CD14-positive monocyte (primary cell): ENCODE results near the gene RAMAC. TPM values are rescaled to one million over a fixed set of nuclear protein-coding genes. Genes with fewer than 3 reads are reported as not detected.

Source experiments
- DNase-seq, 3 donors: peaks; one replicate each; pipeline ENCODE4 v3.0.0-alpha.2; 2011 to 2022
- H2AFZ ChIP-seq: 2 replicates; pipeline ENCODE4 v1.6.0; 2012; ENCODE audit warnings: mild to moderate bottlenecking, low read depth, low read length, inconsistent platforms; ENCODE audit not compliant: insufficient read depth, poor library complexity, severe bottlenecking
- H3K27ac ChIP-seq, 2 donors: 1 replicate in 1 of 2; 2 replicates in 1 of 2; pipeline ENCODE4 v1.5.1; 2012 to 2013; ENCODE audit warnings: low read length in 2 of 2, control low read depth in 1 of 2, inconsistent platforms in 1 of 2, low read depth in 1 of 2, mild to moderate bottlenecking in 1 of 2
- H3K27me3 ChIP-seq, 2 donors: one replicate each; pipeline versions ENCODE4 v1.6.0 to v1.6.1; 2011 to 2013; ENCODE audit warnings: low read length in 2 of 2; ENCODE audit not compliant: control insufficient read depth in 2 of 2, insufficient read depth in 2 of 2
- H3K36me3 ChIP-seq, 2 donors: replicated peaks in 1 of 2; 1 replicate in 1 of 2; 2 replicates in 1 of 2; pipeline versions ENCODE4 v1.5.1 to v1.6.1; 2012 to 2013; ENCODE audit warnings: low read length in 2 of 2, control low read depth in 1 of 2, inconsistent platforms in 1 of 2, mild to moderate bottlenecking in 1 of 2; ENCODE audit not compliant: insufficient read depth in 2 of 2, control insufficient read depth in 1 of 2
- H3K4me1 ChIP-seq, 2 donors: 1 replicate in 1 of 2; 2 replicates in 1 of 2; pipeline versions ENCODE4 v1.5.1 to v1.6.1; 2012 to 2013; ENCODE audit warnings: low read length in 2 of 2, control low read depth in 1 of 2, inconsistent platforms in 1 of 2, mild to moderate bottlenecking in 1 of 2, moderate library complexity in 1 of 2; ENCODE audit not compliant: insufficient read depth in 2 of 2, control insufficient read depth in 1 of 2
- H3K4me2 ChIP-seq: replicated peaks from 2 replicates; pipeline ENCODE3; 2012; ENCODE audit warnings: low read length, moderate library complexity, mild to moderate bottlenecking; ENCODE audit not compliant: poor library complexity, severe bottlenecking; ENCODE audit errors: extremely low read depth
- H3K4me3 ChIP-seq, 3 experiments: fragments of 200-600 bp in 1 of 3; sonication (generic) in 1 of 3; replicated peaks in 1 of 3; 1 replicate in 2 of 3; 2 replicates in 1 of 3; pipeline ENCODE4 v1.5.1; 2011 to 2013; ENCODE audit warnings: low read length in 3 of 3, mild to moderate bottlenecking in 3 of 3, control low read depth in 2 of 3, low read depth in 2 of 3, inconsistent platforms in 1 of 3, moderate library complexity in 1 of 3
- H3K79me2 ChIP-seq: 2 replicates; pipeline ENCODE4 v1.6.0; 2012; ENCODE audit warnings: mild to moderate bottlenecking, control low read depth, inconsistent platforms, low read length, moderate library complexity; ENCODE audit not compliant: insufficient read depth
- H3K9ac ChIP-seq: 2 replicates; pipeline ENCODE4 v1.6.0; 2017; ENCODE audit warnings: low read length, mild to moderate bottlenecking; ENCODE audit not compliant: insufficient read depth, poor library complexity, severe bottlenecking
- H3K9me3 ChIP-seq, 2 donors: replicated peaks in 1 of 2; 1 replicate in 1 of 2; 2 replicates in 1 of 2; pipeline versions ENCODE4 v1.5.1 to v1.6.1; 2012 to 2013; ENCODE audit warnings: low read length in 2 of 2, control low read depth in 1 of 2; ENCODE audit not compliant: control insufficient read depth in 1 of 2, insufficient read depth in 1 of 2
- H4K20me1 ChIP-seq: 2 replicates; pipeline ENCODE4 v1.6.0; 2012; ENCODE audit warnings: mild to moderate bottlenecking, low read length, control low read depth, moderate library complexity; ENCODE audit not compliant: insufficient read depth
- H3K27ac Mint-ChIP-seq, 7 donors: one replicate each; pipeline ENCODE4 v1.8.0; 2020; ENCODE audit warnings: mild to moderate bottlenecking in 7 of 7, mixed read lengths in 7 of 7, moderate library complexity in 6 of 7, inconsistent platforms in 2 of 7
- H3K27me3 Mint-ChIP-seq, 3 donors: one replicate each; pipeline ENCODE4 v1.8.0; 2021 to 2022; ENCODE audit warnings: low read depth in 3 of 3, mild to moderate bottlenecking in 3 of 3, mixed read lengths in 3 of 3, moderate library complexity in 3 of 3, inconsistent platforms in 1 of 3
- H3K36me3 Mint-ChIP-seq, 2 donors: one replicate each; pipeline ENCODE4 v1.8.0; 2020; ENCODE audit warnings: mixed read lengths in 2 of 2, inconsistent platforms in 1 of 2, mild to moderate bottlenecking in 1 of 2
- H3K4me1 Mint-ChIP-seq: one replicate; pipeline ENCODE4 v1.8.0; 2020; ENCODE audit warnings: mild to moderate bottlenecking, mixed read lengths
- H3K4me3 Mint-ChIP-seq, 2 donors: one replicate each; pipeline ENCODE4 v1.8.0; 2020; ENCODE audit warnings: mild to moderate bottlenecking in 2 of 2, mixed read lengths in 2 of 2, moderate library complexity in 1 of 2
- H3K9me3 Mint-ChIP-seq, 7 donors: one replicate each; pipeline ENCODE4 v1.8.0; 2020 to 2022; ENCODE audit warnings: mixed read lengths in 7 of 7, mild to moderate bottlenecking in 6 of 7, moderate library complexity in 6 of 7, inconsistent platforms in 2 of 7
- WGBS: methylation state at CpG from one replicate; pipeline ENCODE4 v1.1.5; 2013; ENCODE audit warnings: missing lambda C conversion rate; ENCODE audit not compliant: insufficient coverage; 5-methylcytosine and 5-hydroxymethylcytosine counted together
- intact Hi-C, 2 donors: fragments of 100-400 bp; cut with micrococcal nuclease; formaldehyde crosslinking; loops; one replicate each; pipeline versions ENCODE4 v1.15.0 to v1.15.1; 2023
- polyA plus RNA-seq, 3 donors: library from polyadenylated mRNA; depleted of rRNA in 1 of 3; unstranded in 2 of 3; stranded (reverse) in 1 of 3; fragments of 300-500 nt in 2 of 3; fragments of >200 nt in 1 of 3; fragmentation: Illumina TruSeq in 2 of 3; gene quantifications; 1 replicate in 2 of 3; 2 replicates in 1 of 3; pipeline ENCODE4 v1.2.3, GENCODE V29; 2012 to 2021
- TF ChIP-seq, protein P1 (sequence below): fragments of 200-600 bp; IDR thresholded peaks from one replicate; pipeline ENCODE4 v1.8.0; 2022; ENCODE audit warnings: antibody characterized with exemption, mild to moderate bottlenecking

The RAMAC gene
- polyA plus RNA-seq, 3 donors: 6.1 to 39.9 (median 27.7) TPM

DNA sequence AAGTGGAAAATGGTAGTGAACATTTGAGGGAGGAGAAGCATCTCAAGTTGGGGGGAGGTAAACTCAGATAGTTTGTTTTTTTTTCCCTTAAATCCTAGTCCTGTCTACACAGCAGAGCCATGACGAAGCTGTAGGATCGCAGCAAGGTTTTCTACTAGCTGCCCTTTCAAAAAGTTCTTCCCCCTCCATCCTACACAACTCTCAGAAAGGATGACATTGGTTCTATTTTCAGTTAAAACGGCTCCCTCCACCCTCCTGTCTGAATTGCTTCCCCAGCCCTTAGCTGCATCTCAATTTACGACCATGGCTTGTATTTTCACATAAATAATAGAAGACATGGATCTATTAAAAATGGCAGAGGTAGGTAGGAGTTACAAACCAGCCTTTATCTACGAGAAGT, 35.7 kb upstream of the RAMAC start:
- no peak overlapping the region for H3K4me2 ChIP-seq
- peaks cover 10% of the 10 kb centered on the region for H3K4me1 Mint-ChIP-seq
- H3K79me2 ChIP-seq: no peaks in the 10 kb centered on the region
- H3K4me1 ChIP-seq: peaks cover 14 to 19% of the 10 kb centered on the region in 2 donors
- no peaks in the 10 kb centered on the region for H3K36me3 Mint-ChIP-seq
- no peaks in the 10 kb centered on the region for H3K9me3 ChIP-seq
- no peak overlapping the region for H3K27ac Mint-ChIP-seq
- TF ChIP-seq, protein P1, sequence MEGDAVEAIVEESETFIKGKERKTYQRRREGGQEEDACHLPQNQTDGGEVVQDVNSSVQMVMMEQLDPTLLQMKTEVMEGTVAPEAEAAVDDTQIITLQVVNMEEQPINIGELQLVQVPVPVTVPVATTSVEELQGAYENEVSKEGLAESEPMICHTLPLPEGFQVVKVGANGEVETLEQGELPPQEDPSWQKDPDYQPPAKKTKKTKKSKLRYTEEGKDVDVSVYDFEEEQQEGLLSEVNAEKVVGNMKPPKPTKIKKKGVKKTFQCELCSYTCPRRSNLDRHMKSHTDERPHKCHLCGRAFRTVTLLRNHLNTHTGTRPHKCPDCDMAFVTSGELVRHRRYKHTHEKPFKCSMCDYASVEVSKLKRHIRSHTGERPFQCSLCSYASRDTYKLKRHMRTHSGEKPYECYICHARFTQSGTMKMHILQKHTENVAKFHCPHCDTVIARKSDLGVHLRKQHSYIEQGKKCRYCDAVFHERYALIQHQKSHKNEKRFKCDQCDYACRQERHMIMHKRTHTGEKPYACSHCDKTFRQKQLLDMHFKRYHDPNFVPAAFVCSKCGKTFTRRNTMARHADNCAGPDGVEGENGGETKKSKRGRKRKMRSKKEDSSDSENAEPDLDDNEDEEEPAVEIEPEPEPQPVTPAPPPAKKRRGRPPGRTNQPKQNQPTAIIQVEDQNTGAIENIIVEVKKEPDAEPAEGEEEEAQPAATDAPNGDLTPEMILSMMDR: no peak
- intact Hi-C loops: no loop called here
- peaks cover 17 to 24% of the 10 kb centered on the region in 2 donors for H3K27me3 ChIP-seq
- DNase-seq: no peak
- H3K9ac ChIP-seq: no peak overlapping the region
- no CpG with 5 or more reads among the region's 5 CpGs for WGBS
- no peak overlapping the region for H3K4me3 Mint-ChIP-seq
- H3K9me3 Mint-ChIP-seq: peaks cover 0 to 10% (median 2%) of the 10 kb centered on the region in 7 donors
- H4K20me1 ChIP-seq: no peaks in the 10 kb centered on the region
- no peaks in the 10 kb centered on the region for H3K36me3 ChIP-seq
- no peak overlapping the region for H2AFZ ChIP-seq
- no peak overlapping the region for H3K27ac ChIP-seq
- H3K4me3 ChIP-seq: no peak overlapping the region
- H3K27me3 Mint-ChIP-seq: peaks cover 10 to 12% (median 11%) of the 10 kb centered on the region in 3 donors

DNA sequence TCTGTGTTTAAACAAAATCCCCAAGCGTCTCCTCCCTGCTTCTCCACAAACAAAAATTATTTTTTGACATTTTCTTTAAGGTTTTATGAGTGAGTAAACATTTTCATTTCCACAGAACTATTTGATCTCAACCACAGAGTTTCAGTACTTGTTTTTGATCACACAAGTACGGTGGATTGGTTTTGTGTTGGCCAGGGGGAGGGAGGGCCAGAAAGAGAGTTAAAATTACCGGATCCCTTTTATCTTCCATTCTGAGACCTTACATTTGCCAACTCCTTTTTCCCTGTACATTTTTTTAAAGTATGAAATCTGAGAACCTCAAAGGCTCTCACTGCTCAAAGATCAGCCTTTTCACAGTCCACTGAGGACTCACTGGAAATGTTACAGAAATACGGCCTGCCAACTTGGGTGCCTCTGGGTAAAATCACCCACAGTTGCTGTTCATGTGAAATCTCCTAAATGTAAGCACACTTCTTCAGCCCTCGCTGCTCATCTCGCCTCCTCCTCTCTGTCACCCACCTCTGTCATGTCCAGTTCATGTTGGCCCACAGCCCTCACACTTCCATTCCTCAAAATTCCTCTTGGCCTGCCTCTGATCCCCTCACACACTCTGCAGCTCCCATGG, 35.2 kb upstream of the RAMAC start:
- H3K27me3 Mint-ChIP-seq: peaks cover 10 to 12% (median 11%) of the 10 kb centered on the region in 3 donors
- no peak for DNase-seq
- no peak overlapping the region for H3K4me2 ChIP-seq
- peaks cover 0 to 10% (median 2%) of the 10 kb centered on the region in 7 donors for H3K9me3 Mint-ChIP-seq
- H3K4me1 Mint-ChIP-seq: peaks cover 6% of the 10 kb centered on the region
- H3K27ac Mint-ChIP-seq: no peak overlapping the region
- H3K4me1 ChIP-seq: peaks cover 14 to 15% of the 10 kb centered on the region in 2 donors
- no peak overlapping the region for H3K4me3 ChIP-seq
- H4K20me1 ChIP-seq: no peaks in the 10 kb centered on the region
- H3K27me3 ChIP-seq: peaks cover 17 to 24% of the 10 kb centered on the region in 2 donors
- H3K36me3 Mint-ChIP-seq: no peaks in the 10 kb centered on the region
- H3K79me2 ChIP-seq: no peaks in the 10 kb centered on the region
- no peak overlapping the region for H3K4me3 Mint-ChIP-seq
- WGBS: 79% methylated on average over 3 of the region's 6 CpGs
- H3K9me3 ChIP-seq: no peaks in the 10 kb centered on the region
- no peaks in the 10 kb centered on the region for H3K36me3 ChIP-seq
- TF ChIP-seq, protein P1: no peak
- no peak overlapping the region for H3K9ac ChIP-seq
- intact Hi-C loops: no loop called here
- H3K27ac ChIP-seq: no peak overlapping the region
- no peak overlapping the region for H2AFZ ChIP-seq
